Smooth muscle cell (in vitro differentiated cells): ENCODE data around the gene DNAH17. TPM values are rescaled to one million over a fixed set of nuclear protein-coding genes. Genes with fewer than 3 reads are reported as not detected.

Experiments
- DNase-seq: peaks from one replicate; lab custom pipeline; 2025; ENCODE audit not compliant: unreplicated experiment; lab: John Stamatoyannopoulos, UW
- H2AFZ ChIP-seq: fragments of 200-600 bp; sonication (generic); 2 replicates; pipeline ENCODE4 v1.6.0; 2016; ENCODE audit warnings: antibody characterized with exemption, low read depth, mild to moderate bottlenecking
- H3F3A ChIP-seq: fragments of 200-600 bp; sonication (generic); 2 replicates; pipeline ENCODE4 v1.6.0; 2017; ENCODE audit warnings: antibody characterized with exemption, low read depth
- H3K27ac ChIP-seq: fragments of 200-600 bp; sonication (generic); 2 replicates; pipeline ENCODE4 v1.5.1; 2016; ENCODE audit warnings: low read depth, mild to moderate bottlenecking
- H3K27me3 ChIP-seq: fragments of 200-600 bp; sonication (generic); 2 replicates; pipeline ENCODE4 v1.6.1; 2016; ENCODE audit warnings: low read depth, mild to moderate bottlenecking
- H3K36me3 ChIP-seq: fragments of 200-600 bp; sonication (generic); 2 replicates; pipeline ENCODE4 v1.5.1; 2016; ENCODE audit warnings: low read depth
- H3K4me1 ChIP-seq: fragments of 200-600 bp; sonication (generic); 2 replicates; pipeline ENCODE4 v1.5.1; 2016; ENCODE audit warnings: low read depth
- H3K4me2 ChIP-seq: fragments of 200-600 bp; sonication (generic); 2 replicates; pipeline ENCODE4 v1.6.0; 2016; ENCODE audit warnings: mild to moderate bottlenecking
- H3K4me3 ChIP-seq: fragments of 200-600 bp; sonication (generic); 2 replicates; pipeline ENCODE4 v1.5.1; 2016; ENCODE audit warnings: mild to moderate bottlenecking
- H3K79me2 ChIP-seq: fragments of 200-600 bp; sonication (generic); 2 replicates; pipeline ENCODE4 v1.6.0; 2016; ENCODE audit warnings: low read depth, mild to moderate bottlenecking
- H3K9ac ChIP-seq: fragments of 200-600 bp; sonication (generic); 2 replicates; pipeline ENCODE4 v1.6.0; 2016; ENCODE audit warnings: low read depth
- H3K9me3 ChIP-seq: fragments of 200-600 bp; sonication (generic); replicated peaks from 2 replicates; pipeline ENCODE4 v1.5.1; 2016; ENCODE audit warnings: low read depth
- H4K20me1 ChIP-seq: fragments of 200-600 bp; sonication (generic); 2 replicates; pipeline ENCODE4 v1.6.0; 2016; ENCODE audit warnings: low read depth
- CTCF ChIP-seq: fragments of 200-600 bp; sonication (generic); IDR thresholded peaks from 2 replicates; pipeline ENCODE4 v1.5.1; 2017; ENCODE audit warnings: borderline replicate concordance, mild to moderate bottlenecking, antibody characterized with exemption; ENCODE audit not compliant: insufficient read depth, poor library complexity, severe bottlenecking
- WGBS: methylation state at CpG from one replicate; pipeline ENCODE4 v1.1.7; 2016; ENCODE audit warnings: low lambda C conversion rate; 5-methylcytosine and 5-hydroxymethylcytosine counted together
- polyA plus RNA-seq: library from polyadenylated mRNA; unstranded; fragments of >200 nt; fragmentation: Nextera tagmentation; extraction: Ambion mirVana; gene quantifications from 2 replicates; pipeline ENCODE4 v1.2.1, GENCODE V29; 2016
- total RNA-seq: library from RNA; depleted of rRNA; stranded (reverse); fragments of >200 nt; gene quantifications from 2 replicates; pipeline ENCODE4 v1.2.3, GENCODE V29; 2014

DNAH17 gene
- total and polyA plus RNA-seq, 2 experiments from 2014 or later = 0.18 to 0.98 TPM

GRCh38 chr17:78605429-78605828, 28.2 kb upstream of the DNAH17 start:
- Histone ChIP-seq H3K9ac (no peak overlapping the region), H2AFZ (no peak overlapping the region), H3K9me3 (no peaks in the 10 kb centered on the region), H3K4me1 (peaks cover 4% of the 10 kb centered on the region), H3K79me2 (no peaks in the 10 kb centered on the region), H3K36me3 (no peaks in the 10 kb centered on the region), H3K27me3 (no peaks in the 10 kb centered on the region), H3K27ac (no peak overlapping the region), H3F3A (peaks cover 5% of the 10 kb centered on the region), H3K4me2 (no peak overlapping the region), H4K20me1 (no peaks in the 10 kb centered on the region), H3K4me3 (no peak overlapping the region)
- no peak for TF ChIP-seq CTCF
- 98% methylated on average over 3 of the region's 3 CpGs for WGBS
- no peak for DNase-seq

- Histone ChIP-seq H3K4me1 (peaks cover under 1% of the 10 kb centered on the region), H4K20me1 (no peaks in the 10 kb centered on the region), H2AFZ (no peak overlapping the region), H3K4me3 (no peak overlapping the region), H3K27ac (no peak overlapping the region), H3K9ac (no peak overlapping the region), H3K4me2 (no peak overlapping the region), H3K36me3 (no peaks in the 10 kb centered on the region), H3K79me2 (no peaks in the 10 kb centered on the region), H3K9me3 (no peaks in the 10 kb centered on the region), H3K27me3 (no peaks in the 10 kb centered on the region), H3F3A (peaks cover 4% of the 10 kb centered on the region)
- no peak for DNase-seq
- no peak for TF ChIP-seq CTCF
- WGBS = 99% methylated on average over 6 of the region's 6 CpGs
Measured at GRCh38 chr17:78602246-78602645, 25.1 kb upstream of the DNAH17 start.

- no peak for DNase-seq
- Histone ChIP-seq H3K9me3 (no peaks in the 10 kb centered on the region), H3K4me1 (no peaks in the 10 kb centered on the region), H3K79me2 (no peaks in the 10 kb centered on the region), H3K27ac (no peak overlapping the region), H3K4me3 (no peak overlapping the region), H3F3A (peaks cover 4% of the 10 kb centered on the region), H3K4me2 (no peak overlapping the region), H3K36me3 (no peaks in the 10 kb centered on the region), H3K27me3 (no peaks in the 10 kb centered on the region), H4K20me1 (no peaks in the 10 kb centered on the region), H2AFZ (no peak overlapping the region), H3K9ac (no peak overlapping the region)
- WGBS = 92% methylated on average over 9 of the region's 9 CpGs
- no peak for TF ChIP-seq CTCF
Measured at GRCh38 chr17:78601577-78602190, 24.5 kb upstream of the DNAH17 start.

GRCh38 chr17:78600181-78600721, 23.1 kb upstream of the DNAH17 start:
- Histone ChIP-seq H3K27me3 (no peaks in the 10 kb centered on the region), H2AFZ (no peak overlapping the region), H3K27ac (no peak overlapping the region), H3F3A (peaks cover 15% of the 10 kb centered on the region), H4K20me1 (no peaks in the 10 kb centered on the region), H3K4me2 (no peak overlapping the region), H3K36me3 (no peaks in the 10 kb centered on the region), H3K4me3 (no peak overlapping the region), H3K79me2 (no peaks in the 10 kb centered on the region), H3K9ac (no peak overlapping the region), H3K9me3 (no peaks in the 10 kb centered on the region), H3K4me1 (no peaks in the 10 kb centered on the region)
- WGBS = 84% methylated on average over 10 of the region's 10 CpGs
- no peak for TF ChIP-seq CTCF
- DNase-seq = no peak
